Brain microvascular endothelial cell (primary cell): ENCODE data around the gene TEX2.
"Not testable (repeated sequence)": the region's sequence is repeated elsewhere in the genome, so short reads cannot be mapped to it uniquely, and the experiment has no call there.

Experiments
- DNase-seq: peaks from one replicate; pipeline ENCODE4 v3.0.0-alpha.2; 2020
- H3K27ac ChIP-seq: fragments of 250-450 bp; sonication (Bioruptor Pico); 2 replicates; pipeline ENCODE4 v1.5.1; 2020; ENCODE audit warnings: mild to moderate bottlenecking, moderate library complexity
- H3K27me3 ChIP-seq: fragments of 250-450 bp; sonication (Bioruptor Pico); replicated peaks from 2 replicates; pipeline ENCODE4 v1.5.1; 2020; ENCODE audit warnings: mild to moderate bottlenecking
- H3K36me3 ChIP-seq: fragments of 250-450 bp; sonication (Bioruptor Pico); replicated peaks from 2 replicates; pipeline ENCODE4 v1.5.1; 2020; ENCODE audit warnings: mild to moderate bottlenecking
- H3K4me3 ChIP-seq: 2 replicates; pipeline ENCODE4 v1.5.1; 2011; ENCODE audit warnings: low read depth, mild to moderate bottlenecking, control low read depth, low read length, moderate library complexity
- CTCF ChIP-seq: IDR thresholded peaks from 2 replicates; pipeline ENCODE4 v1.5.1; 2011; ENCODE audit warnings: low read depth, mild to moderate bottlenecking, moderate library complexity, low read length, control low read depth, inconsistent platforms; ENCODE audit errors: missing control alignments
- in situ Hi-C: cut with HindIII; loops from 2 replicates; pipeline ENCODE4 v1.10.0; 2017; ENCODE audit warnings: low sequenced_read_pairs, low pct_ligation_motif_present

Gene TEX2

GRCh38 chr17:64126918-64127317 is 136.1 kb downstream of the TEX2 start:
- in situ Hi-C loops: no loop called here
- DNase-seq: no peak
- Histone ChIP-seq H3K36me3 (no peaks in the 10 kb centered on the region), H3K4me3 (no peak overlapping the region), H3K27me3 (no peaks in the 10 kb centered on the region), H3K27ac (no peak overlapping the region)
- TF ChIP-seq CTCF: no peak

GRCh38 chr17:64125937-64126336 is 137.1 kb downstream of the TEX2 start:
- no peak for DNase-seq
- Histone ChIP-seq H3K27ac (no peak overlapping the region), H3K27me3 (no peaks in the 10 kb centered on the region), H3K4me3 (no peak overlapping the region), H3K36me3 (no peaks in the 10 kb centered on the region)
- in situ Hi-C loops: no loop called here
- TF ChIP-seq CTCF: no peak

- in situ Hi-C loops: no loop called here
- H3K27me3 ChIP-seq: no peaks in the 10 kb centered on the region
- no peak for TF ChIP-seq CTCF
- no peak overlapping the region for H3K4me3 ChIP-seq
- H3K27ac ChIP-seq: no peak overlapping the region
- DNase-seq: no peak
- H3K36me3 ChIP-seq: no peaks in the 10 kb centered on the region
These were observed 138.5 kb downstream of the TEX2 start for GRCh38 chr17:64124609-64125008.

GRCh38 chr17:64123114-64123513 is 139.9 kb downstream of the TEX2 start:
- Histone ChIP-seq H3K27me3 (no peaks in the 10 kb centered on the region), H3K4me3 (no peak overlapping the region), H3K27ac (no peak overlapping the region), H3K36me3 (no peaks in the 10 kb centered on the region)
- no peak for TF ChIP-seq CTCF
- in situ Hi-C loops: no loop called here
- DNase-seq: no peak

- H3K4me3 ChIP-seq, H3K27me3 ChIP-seq, DNase-seq, H3K36me3 ChIP-seq, in situ Hi-C loops, H3K27ac ChIP-seq: not testable (repeated sequence)
These were observed 141.9 kb downstream of the TEX2 start for GRCh38 chr17:64120972-64121786.

GRCh38 chr17:64120159-64120810 is 142.8 kb downstream of the TEX2 start:
- no peak for TF ChIP-seq CTCF
- DNase-seq: no peak

More at GRCh38 chr17:64120159-64120810, 142.8 kb downstream of the TEX2 start:
- H3K36me3 ChIP-seq: no peaks in the 10 kb centered on the region
- H3K27me3 ChIP-seq: no peaks in the 10 kb centered on the region
- H3K27ac ChIP-seq: no peak overlapping the region
- H3K4me3 ChIP-seq: no peak overlapping the region
- in situ Hi-C loops: no loop called here
